Muscle layer of colon (tissue), 2 donors: Measurements from ENCODE around the gene CCDC160.
"Not testable (repeated sequence)": the region's sequence is repeated elsewhere in the genome, so short reads cannot be mapped to it uniquely, and the experiment has no call there.

Experiments
- H3K27ac ChIP-seq: one replicate; pipeline ENCODE4 v1.7.0; 2013; ENCODE audit warnings: low read depth, mild to moderate bottlenecking, low read length, moderate library complexity
- H3K27me3 ChIP-seq, 2 donors: one replicate each; pipeline ENCODE4 v1.7.0; 2013; ENCODE audit warnings: low read length in 2 of 2, mild to moderate bottlenecking in 2 of 2; ENCODE audit not compliant: insufficient read depth in 2 of 2, control insufficient read depth in 1 of 2
- H3K36me3 ChIP-seq: one replicate; pipeline ENCODE4 v1.7.0; 2013; ENCODE audit warnings: mild to moderate bottlenecking, low read length; ENCODE audit not compliant: insufficient read depth
- H3K4me1 ChIP-seq: one replicate; pipeline ENCODE4 v1.7.0; 2013; ENCODE audit warnings: mild to moderate bottlenecking, low read length; ENCODE audit not compliant: insufficient read depth
- H3K4me3 ChIP-seq, 2 donors: one replicate each; pipeline ENCODE4 v1.7.0; 2013; ENCODE audit warnings: low read length in 2 of 2, low read depth in 1 of 2, mild to moderate bottlenecking in 1 of 2, moderate library complexity in 1 of 2
- H3K9ac ChIP-seq: one replicate; pipeline ENCODE4 v1.7.0; 2013; ENCODE audit warnings: low read length
- H3K9me3 ChIP-seq: one replicate; pipeline ENCODE4 v1.7.0; 2013; ENCODE audit warnings: mild to moderate bottlenecking, low read length
- donor health status: abdominal sarcoma.
- donor health status: Adenocarcinoma of cecum.

Gene CCDC160

GRCh38 chrX:134244043-134244442 is 7.1 kb downstream of the CCDC160 start:
- Histone ChIP-seq H3K27me3 (no peaks in the 10 kb centered on the region), H3K4me3 (no peak overlapping the region), H3K9me3 (no peaks in the 10 kb centered on the region), H3K9ac (no peak overlapping the region), H3K4me1 (no peaks in the 10 kb centered on the region), H3K36me3 (no peaks in the 10 kb centered on the region), H3K27ac (no peak overlapping the region)

GRCh38 chrX:134246282-134246681 is 9.3 kb downstream of the CCDC160 start:
- H3K27ac ChIP-seq = no peak overlapping the region
- H3K27me3 ChIP-seq = peaks cover 0 to 1% of the 10 kb centered on the region in 2 donors
- H3K9me3 ChIP-seq = no peaks in the 10 kb centered on the region
- H3K4me3 ChIP-seq = no peak overlapping the region
- no peaks in the 10 kb centered on the region for H3K36me3 ChIP-seq
- no peak overlapping the region for H3K9ac ChIP-seq
- H3K4me1 ChIP-seq = no peaks in the 10 kb centered on the region

DNA sequence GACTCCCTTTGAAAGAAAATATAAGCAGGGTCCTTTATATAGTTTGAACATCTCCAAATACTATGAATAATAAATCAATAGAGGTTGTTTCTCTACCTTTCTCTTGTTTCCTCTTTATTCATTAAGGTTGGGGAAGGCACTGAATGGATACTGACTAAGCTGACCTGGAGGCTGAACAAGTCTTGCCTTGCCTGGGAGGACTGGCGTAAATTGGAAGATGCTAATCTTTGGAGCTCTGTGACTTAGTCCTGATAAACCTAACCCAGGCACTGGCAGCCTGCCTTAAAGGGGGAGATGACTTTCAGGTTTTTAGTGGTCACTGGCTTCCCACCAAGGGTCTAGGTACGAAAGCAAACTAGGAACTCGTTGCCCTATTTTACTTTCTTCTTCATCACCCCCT is 10.5 kb downstream of the CCDC160 start:
- H3K27me3 ChIP-seq = peaks cover 0 to 5% of the 10 kb centered on the region in 2 donors
- H3K4me3 ChIP-seq = no peak overlapping the region
- H3K27ac ChIP-seq = no peak overlapping the region
- no peaks in the 10 kb centered on the region for H3K9me3 ChIP-seq
- H3K36me3 ChIP-seq = no peaks in the 10 kb centered on the region
- no peaks in the 10 kb centered on the region for H3K4me1 ChIP-seq
- no peak overlapping the region for H3K9ac ChIP-seq

GRCh38 chrX:134249241-134249640 is 12.3 kb downstream of the CCDC160 start:
- Histone ChIP-seq H3K27me3 (peaks cover 0 to 5% of the 10 kb centered on the region in 2 donors), H3K9me3 (no peaks in the 10 kb centered on the region), H3K36me3 (no peaks in the 10 kb centered on the region), H3K4me3 (no peak overlapping the region), H3K4me1 (no peaks in the 10 kb centered on the region), H3K9ac (no peak overlapping the region), H3K27ac (no peak overlapping the region)

- Histone ChIP-seq H3K27ac (no peak overlapping the region), H3K9me3 (no peaks in the 10 kb centered on the region), H3K9ac (no peak overlapping the region), H3K4me1 (no peaks in the 10 kb centered on the region), H3K27me3 (peaks cover 0 to 5% of the 10 kb centered on the region in 2 donors), H3K36me3 (no peaks in the 10 kb centered on the region), H3K4me3 (no peak overlapping the region)
These were observed 14.3 kb downstream of the CCDC160 start for GRCh38 chrX:134251241-134251640.

GRCh38 chrX:134254511-134254910 is 17.5 kb downstream of the CCDC160 start:
- H3K36me3 ChIP-seq = no peaks in the 10 kb centered on the region
- peaks cover 1 to 5% of the 10 kb centered on the region in 2 donors for H3K27me3 ChIP-seq
- H3K27ac ChIP-seq = no peak overlapping the region

DNA sequence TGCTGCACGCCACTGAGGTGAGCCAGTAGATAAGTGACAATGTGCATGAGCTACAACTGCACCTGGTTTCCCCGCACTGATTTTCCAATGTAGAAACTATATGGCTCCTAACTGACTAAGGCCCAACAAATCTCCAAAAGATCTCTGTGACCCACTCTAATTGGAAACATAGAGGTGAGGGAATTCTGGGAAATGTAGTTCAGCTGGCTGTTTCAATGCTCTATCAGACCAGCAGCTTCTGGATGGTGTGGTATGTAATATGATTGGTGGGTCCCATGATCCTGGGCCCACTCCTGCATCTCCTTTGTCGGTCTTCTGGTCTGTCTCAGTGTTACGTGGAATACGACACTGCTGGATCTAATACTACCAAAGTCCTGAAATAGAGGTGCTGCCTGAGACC is 18.6 kb downstream of the CCDC160 start:
- Histone ChIP-seq H3K27ac (no peak overlapping the region), H3K9me3 (no peaks in the 10 kb centered on the region), H3K36me3 (no peaks in the 10 kb centered on the region), H3K9ac (no peak overlapping the region), H3K4me1 (no peaks in the 10 kb centered on the region), H3K27me3 (peaks cover 5% of the 10 kb centered on the region in 2 donors), H3K4me3 (no peak overlapping the region)

More at GRCh38 chrX:134254511-134254910, 17.5 kb downstream of the CCDC160 start:
- no peak overlapping the region for H3K9ac ChIP-seq
- no peaks in the 10 kb centered on the region for H3K4me1 ChIP-seq
- H3K4me3 ChIP-seq = no peak overlapping the region
- no peaks in the 10 kb centered on the region for H3K9me3 ChIP-seq

- Histone ChIP-seq H3K4me3 (no peak overlapping the region), H3K9ac (no peak overlapping the region), H3K36me3 (no peaks in the 10 kb centered on the region), H3K9me3 (no peaks in the 10 kb centered on the region), H3K27me3 (peaks cover 0 to 5% of the 10 kb centered on the region in 2 donors), H3K27ac (no peak overlapping the region), H3K4me1 (no peaks in the 10 kb centered on the region)
These were observed 19.7 kb downstream of the CCDC160 start for GRCh38 chrX:134256684-134257083.

DNA sequence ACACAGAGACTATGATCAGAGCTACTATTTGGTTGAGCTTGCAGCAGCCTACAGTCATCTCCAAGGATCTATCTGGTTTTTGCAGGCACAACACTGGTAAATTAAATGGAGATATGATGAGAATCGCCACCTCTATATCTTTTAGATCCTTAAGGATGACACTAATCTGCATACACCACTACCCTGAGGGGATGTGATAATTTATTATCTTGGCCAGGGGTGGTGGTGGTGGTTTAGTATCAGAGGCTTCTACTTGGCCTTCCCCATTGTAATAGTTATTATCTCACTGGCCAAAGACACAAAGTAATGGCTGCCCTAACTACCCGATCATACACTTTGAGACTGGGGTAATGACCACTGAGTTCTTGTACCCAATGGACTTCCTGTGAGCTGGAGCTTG is 21.2 kb downstream of the CCDC160 start:
- H3K27me3 ChIP-seq = peaks cover 0 to 5% of the 10 kb centered on the region in 2 donors
- no peaks in the 10 kb centered on the region for H3K4me1 ChIP-seq
- H3K9me3 ChIP-seq = no peaks in the 10 kb centered on the region
- no peak overlapping the region for H3K27ac ChIP-seq
- H3K9ac ChIP-seq = no peak overlapping the region
- H3K4me3 ChIP-seq = no peak overlapping the region
- no peaks in the 10 kb centered on the region for H3K36me3 ChIP-seq

GRCh38 chrX:134285934-134286333 is 49.0 kb downstream of the CCDC160 start:
- H3K9ac ChIP-seq, H3K27me3 ChIP-seq, H3K4me3 ChIP-seq, H3K9me3 ChIP-seq, H3K27ac ChIP-seq, H3K4me1 ChIP-seq, H3K36me3 ChIP-seq: not testable (repeated sequence)

- H3K27me3 ChIP-seq = no peaks in the 10 kb centered on the region
- H3K4me3 ChIP-seq = no peak overlapping the region
- H3K27ac ChIP-seq = no peak overlapping the region
- H3K4me1 ChIP-seq = no peaks in the 10 kb centered on the region
- no peak overlapping the region for H3K9ac ChIP-seq
- no peaks in the 10 kb centered on the region for H3K9me3 ChIP-seq
- H3K36me3 ChIP-seq = no peaks in the 10 kb centered on the region
These were observed 50.4 kb downstream of the CCDC160 start for GRCh38 chrX:134287346-134287745.

- H3K9ac ChIP-seq = no peak overlapping the region
- H3K36me3 ChIP-seq = no peaks in the 10 kb centered on the region
- no peaks in the 10 kb centered on the region for H3K4me1 ChIP-seq
- no peaks in the 10 kb centered on the region for H3K9me3 ChIP-seq
- H3K27me3 ChIP-seq = no peaks in the 10 kb centered on the region
- no peak overlapping the region for H3K27ac ChIP-seq
- no peak overlapping the region for H3K4me3 ChIP-seq
These were observed 57.6 kb downstream of the CCDC160 start for GRCh38 chrX:134294548-134294947.
